Kidney (tissue), 14 donors: ENCODE results near the gene CNOT2. TPM values are rescaled to one million over a fixed set of nuclear protein-coding genes. Genes with fewer than 3 reads are reported as not detected.

Source experiments
- DNase-seq, 5 donors: peaks; one replicate each; pipeline ENCODE4 v3.0.0-alpha.2; 2013 to 2020
- FAIRE-seq: peaks from 2 replicates; lab custom pipeline; 2012; peaks lifted over from hg19 to GRCh38; lab: Jason Lieb, UNC
- H3K27ac ChIP-seq, 2 donors: one replicate each; pipeline ENCODE4 v1.7.0; 2013; ENCODE audit warnings: low read depth in 2 of 2, low read length in 2 of 2, inconsistent platforms in 1 of 2
- H3K27me3 ChIP-seq: one replicate; pipeline ENCODE4 v1.7.1; 2013; ENCODE audit warnings: low read length, inconsistent platforms; ENCODE audit not compliant: control insufficient read depth, insufficient read depth
- H3K36me3 ChIP-seq, 3 donors: one replicate each; pipeline versions ENCODE4 v1.7.0 to v1.7.1; 2013; ENCODE audit warnings: low read length in 3 of 3, control low read depth in 1 of 3, inconsistent platforms in 1 of 3; ENCODE audit not compliant: insufficient read depth in 3 of 3, control insufficient read depth in 2 of 3
- H3K4me1 ChIP-seq, 3 donors: one replicate each; pipeline versions ENCODE4 v1.7.0 to v1.7.1; 2013; ENCODE audit warnings: low read length in 3 of 3, inconsistent platforms in 1 of 3, low read depth in 1 of 3; ENCODE audit not compliant: control insufficient read depth in 2 of 3, insufficient read depth in 2 of 3
- H3K4me3 ChIP-seq, 3 donors: one replicate each; pipeline versions ENCODE4 v1.7.0 to v1.8.1; 2013; ENCODE audit warnings: low read length in 3 of 3, control low read depth in 1 of 3, inconsistent platforms in 1 of 3
- H3K9ac ChIP-seq, 3 donors: one replicate each; pipeline versions ENCODE4 v1.7.0 to v1.7.1; 2013; ENCODE audit warnings: low read length in 3 of 3, control low read depth in 1 of 3, inconsistent platforms in 1 of 3
- H3K9me3 ChIP-seq, 3 donors: one replicate each; pipeline versions ENCODE4 v1.7.0 to v1.7.1; 2013; ENCODE audit warnings: low read length in 3 of 3, control low read depth in 1 of 3, inconsistent platforms in 1 of 3; ENCODE audit not compliant: control insufficient read depth in 2 of 3, insufficient read depth in 1 of 3
- intact Hi-C: fragments of 100-400 bp; cut with DNase I; formaldehyde crosslinking; loops from one replicate; pipeline ENCODE4 v1.11.1; 2022
- polyA plus RNA-seq: library from polyadenylated mRNA; stranded (reverse); fragments of 350-450 nt; fragmentation: Illumina TruSeq; extraction: RNeasy Lipid Tissue Mini Kit (QIAGEN cat#74804); gene quantifications from one replicate; pipeline ENCODE4 v1.2.3, GENCODE V29; 2014; ENCODE audit warnings: low read depth, low replicate concordance; ENCODE audit not compliant: insufficient read depth
- total RNA-seq: library from RNA; stranded (reverse); fragmentation: NEBNext Ultra II Directional; extraction: Animal tissue kit (Norgen Biotek cat#: 25700); gene quantifications from one replicate; pipeline ENCODE4 v1.2.1, GENCODE V29; 2021
- TF ChIP-seq, protein P1 (sequence below): IDR thresholded peaks from 3 replicates; pipeline ENCODE4 v1.5.1; 2012; ENCODE audit warnings: mild to moderate bottlenecking, moderate library complexity, borderline replicate concordance; ENCODE audit not compliant: insufficient read depth; ENCODE audit errors: extremely low read depth
- donor health status: control.
- donor health status: control.
- donor health status: control.
- donor health status: control.
- donor health status: control.
- donor health status: DM: yes; HTN: yes; CAD: no.
- donor health status: Normal renal cell carcinoma (clear cell type).

Gene CNOT2
- total and polyA plus RNA-seq, 2 donors from 2014 or later = 21.0 to 68.8 TPM

GRCh38 chr12:70272510-70272909, 29.3 kb downstream of the CNOT2 start:
- no peak for DNase-seq
- H3K4me1 ChIP-seq = peaks cover 0 to 20% (median 0%) of the 10 kb centered on the region in 3 donors
- H3K9me3 ChIP-seq = no peaks in the 10 kb centered on the region
- H3K9ac ChIP-seq = no peak overlapping the region
- no peaks in the 10 kb centered on the region for H3K36me3 ChIP-seq
- no peaks in the 10 kb centered on the region for H3K27me3 ChIP-seq
- intact Hi-C loops = no loop called here
- no peak for FAIRE-seq
- H3K27ac ChIP-seq = no peak overlapping the region
- H3K4me3 ChIP-seq = no peak overlapping the region
- TF ChIP-seq, protein P1, sequence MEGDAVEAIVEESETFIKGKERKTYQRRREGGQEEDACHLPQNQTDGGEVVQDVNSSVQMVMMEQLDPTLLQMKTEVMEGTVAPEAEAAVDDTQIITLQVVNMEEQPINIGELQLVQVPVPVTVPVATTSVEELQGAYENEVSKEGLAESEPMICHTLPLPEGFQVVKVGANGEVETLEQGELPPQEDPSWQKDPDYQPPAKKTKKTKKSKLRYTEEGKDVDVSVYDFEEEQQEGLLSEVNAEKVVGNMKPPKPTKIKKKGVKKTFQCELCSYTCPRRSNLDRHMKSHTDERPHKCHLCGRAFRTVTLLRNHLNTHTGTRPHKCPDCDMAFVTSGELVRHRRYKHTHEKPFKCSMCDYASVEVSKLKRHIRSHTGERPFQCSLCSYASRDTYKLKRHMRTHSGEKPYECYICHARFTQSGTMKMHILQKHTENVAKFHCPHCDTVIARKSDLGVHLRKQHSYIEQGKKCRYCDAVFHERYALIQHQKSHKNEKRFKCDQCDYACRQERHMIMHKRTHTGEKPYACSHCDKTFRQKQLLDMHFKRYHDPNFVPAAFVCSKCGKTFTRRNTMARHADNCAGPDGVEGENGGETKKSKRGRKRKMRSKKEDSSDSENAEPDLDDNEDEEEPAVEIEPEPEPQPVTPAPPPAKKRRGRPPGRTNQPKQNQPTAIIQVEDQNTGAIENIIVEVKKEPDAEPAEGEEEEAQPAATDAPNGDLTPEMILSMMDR = no peak

GRCh38 chr12:70275045-70275444, 31.8 kb downstream of the CNOT2 start:
- no peak overlapping the region for H3K9ac ChIP-seq
- H3K4me1 ChIP-seq = peaks cover 0 to 6% (median 0%) of the 10 kb centered on the region in 3 donors
- FAIRE-seq = no peak
- TF ChIP-seq, protein P1 = no peak
- H3K27me3 ChIP-seq = no peaks in the 10 kb centered on the region
- H3K9me3 ChIP-seq = no peaks in the 10 kb centered on the region
- H3K27ac ChIP-seq = no peak overlapping the region
- no peak overlapping the region for H3K4me3 ChIP-seq
- intact Hi-C loops = no loop called here
- DNase-seq = no peak
- no peaks in the 10 kb centered on the region for H3K36me3 ChIP-seq

DNA sequence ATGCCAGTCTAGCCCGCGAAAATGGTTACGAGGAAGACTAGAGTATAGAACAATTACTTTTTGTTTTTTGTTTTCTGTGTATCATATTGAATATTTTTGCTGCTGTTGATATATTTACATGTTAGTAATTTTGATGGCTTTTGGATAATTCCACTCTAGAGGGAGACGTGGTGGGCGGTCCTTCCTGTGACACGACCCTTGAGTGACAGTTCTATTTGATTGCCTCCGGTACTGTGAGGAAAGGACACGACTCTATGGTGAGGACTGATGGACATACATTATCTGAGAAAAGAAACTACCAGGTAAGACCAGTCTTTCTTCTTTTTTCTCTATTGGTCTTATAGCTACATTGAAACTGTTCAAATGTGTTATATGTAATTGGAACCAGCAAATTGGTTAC, 34.7 kb downstream of the CNOT2 start:
- intact Hi-C loops = no loop called here
- no peak for FAIRE-seq

More for the DNA sequence above, 34.7 kb downstream of the CNOT2 start:
- TF ChIP-seq, protein P1 = no peak
- no peak overlapping the region for H3K4me3 ChIP-seq
- H3K36me3 ChIP-seq = no peaks in the 10 kb centered on the region
- no peak for DNase-seq
- no peaks in the 10 kb centered on the region for H3K4me1 ChIP-seq
- H3K27me3 ChIP-seq = no peaks in the 10 kb centered on the region
- no peaks in the 10 kb centered on the region for H3K9me3 ChIP-seq
- no peak overlapping the region for H3K27ac ChIP-seq
- H3K9ac ChIP-seq = no peak overlapping the region
